Mammary epithelial cell (primary cell): Measurements from ENCODE around the gene NCR1.

ENCODE experiments used
- CTCF ChIP-seq, 2 donors: IDR thresholded peaks in 1 of 2; conservative IDR thresholded peaks in 1 of 2; 2 replicates each; pipeline ENCODE4 v1.5.1; 2011 to 2012; ENCODE audit warnings: inconsistent platforms in 2 of 2, low read length in 2 of 2, mild to moderate bottlenecking in 2 of 2, control low read depth in 1 of 2, low read depth in 1 of 2; ENCODE audit not compliant: insufficient read depth in 1 of 2; ENCODE audit errors: extremely low read depth in 1 of 2
- EZH2 ChIP-seq: IDR thresholded peaks from 2 replicates; pipeline ENCODE4 v1.6.1; 2012; ENCODE audit warnings: low read length, inconsistent platforms, borderline replicate concordance

DNA sequence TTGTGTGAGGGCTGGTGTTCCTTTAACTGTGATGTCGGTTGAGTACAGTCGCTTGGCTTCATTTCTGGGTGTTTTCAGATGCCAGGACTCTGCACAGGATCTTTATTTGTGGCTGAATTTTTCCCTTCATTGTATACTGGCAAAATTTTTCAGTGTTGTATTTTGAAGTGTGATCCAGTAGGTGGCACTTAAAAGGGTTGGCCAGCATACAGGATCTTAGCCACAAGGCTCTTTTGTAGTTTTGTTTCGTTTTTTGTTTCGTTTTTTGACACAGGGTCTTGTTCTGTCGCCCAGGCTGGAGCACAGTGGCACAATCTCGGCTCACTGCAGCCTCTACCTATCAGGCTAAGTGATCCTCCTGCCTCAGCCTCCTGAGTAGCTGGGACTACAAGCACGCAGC, 23.2 kb upstream of the NCR1 start:
- TF ChIP-seq EZH2, result no peak
- TF ChIP-seq CTCF (conservative IDR thresholded peaks at IDR 0.05 in 1 of 2, IDR thresholded peaks at IDR 0.05 in 1 of 2; ENCODE audit: extremely low read depth in 1 of 2, insufficient read depth in 1 of 2, low read depth in 1 of 2, low read length in 2 of 2), result no peak
